ENCODE data around the gene HTR3E.
"Not testable (repeated sequence)": the region's sequence is repeated elsewhere in the genome, so short reads cannot be mapped to it uniquely, and the experiment has no call there.

Gene HTR3E

DNA sequence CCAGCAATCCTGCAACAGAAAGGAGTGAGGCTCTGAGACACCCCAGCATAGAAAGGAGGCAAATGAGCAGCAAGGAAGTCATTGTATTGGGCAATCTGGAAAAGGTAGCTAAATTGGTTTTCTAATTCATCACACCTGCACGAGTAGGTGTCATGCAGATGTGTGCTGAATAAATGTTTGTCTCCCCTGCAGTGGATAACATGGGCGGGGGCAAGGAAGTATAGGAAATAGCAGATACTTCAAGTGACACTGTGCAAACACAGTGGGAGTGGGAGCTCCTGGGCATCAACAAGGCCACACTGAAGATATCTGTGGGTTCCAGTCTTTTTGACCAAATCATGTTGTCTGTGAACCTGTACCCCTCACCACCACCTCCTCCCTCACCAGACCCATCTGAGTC, 14.4 kb upstream of the HTR3E start:
- no peak overlapping the region for H3K27ac Mint-ChIP-seq
- H3K36me3 Mint-ChIP-seq: no peaks in the 10 kb centered on the region
- no peak for ATAC-seq
- no peak overlapping the region for H3K4me3 Mint-ChIP-seq
- H3K4me1 Mint-ChIP-seq: peaks cover 6% of the 10 kb centered on the region
- peaks cover 9% of the 10 kb centered on the region for H3K9me3 Mint-ChIP-seq
- DNase-seq (ENCODE audit: low spot score in 2 of 2): no peak

DNA sequence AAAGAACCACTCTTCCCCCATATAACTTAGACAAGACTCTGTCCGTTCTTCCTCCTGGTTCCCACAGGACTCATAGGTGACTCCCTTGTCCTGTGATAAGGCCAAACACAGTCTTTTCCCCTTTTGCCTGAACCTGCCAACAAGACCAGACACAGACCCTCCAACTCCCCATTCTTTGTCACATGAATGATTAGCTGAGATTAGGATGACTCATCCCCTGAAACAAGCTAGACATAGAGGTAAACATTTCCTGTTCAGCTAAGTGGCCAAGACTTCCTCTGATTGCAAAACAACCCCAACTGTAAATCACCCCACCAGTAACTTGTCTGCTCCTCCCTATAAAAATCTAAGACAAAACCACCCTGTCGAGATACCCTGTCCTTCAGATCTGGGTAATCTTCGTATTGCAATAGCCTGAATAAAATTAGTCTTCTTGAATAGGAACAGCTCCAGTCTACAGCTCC, 11.4 kb upstream of the HTR3E start:
- Mint-ChIP-seq H3K4me1 (peaks cover 6% of the 10 kb centered on the region), H3K9me3 (peaks cover 9% of the 10 kb centered on the region), H3K36me3 (no peaks in the 10 kb centered on the region), H3K27ac (no peak overlapping the region), H3K4me3 (no peak overlapping the region)
- DNase-seq (ENCODE audit: low spot score in 2 of 2): no peak
- no peak for ATAC-seq

DNA sequence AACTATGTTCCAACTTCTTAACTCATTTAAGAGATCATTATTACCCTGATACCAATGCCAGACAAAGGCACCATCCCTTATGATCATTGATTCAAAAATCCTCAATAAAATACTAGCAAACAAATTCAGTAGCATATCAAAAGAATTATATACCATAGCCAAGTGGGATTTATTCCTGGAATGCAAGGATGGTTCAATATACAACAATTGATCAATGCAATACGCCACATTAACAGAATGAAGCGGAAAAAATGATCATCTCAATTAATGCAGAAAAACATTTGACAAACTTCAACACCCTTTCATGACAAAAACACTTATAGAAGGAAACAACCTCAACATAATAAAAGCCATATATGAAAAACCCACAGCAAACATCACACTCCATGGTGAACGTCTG, 4.7 kb upstream of the HTR3E start:
- Mint-ChIP-seq H3K4me3 (no peak overlapping the region), H3K9me3 (peaks cover 5% of the 10 kb centered on the region), H3K27ac (no peak overlapping the region), H3K36me3 (no peaks in the 10 kb centered on the region), H3K4me1 (no peaks in the 10 kb centered on the region)
- ATAC-seq (no peak), DNase-seq (ENCODE audit: low spot score in 2 of 2) (no peak)

DNA sequence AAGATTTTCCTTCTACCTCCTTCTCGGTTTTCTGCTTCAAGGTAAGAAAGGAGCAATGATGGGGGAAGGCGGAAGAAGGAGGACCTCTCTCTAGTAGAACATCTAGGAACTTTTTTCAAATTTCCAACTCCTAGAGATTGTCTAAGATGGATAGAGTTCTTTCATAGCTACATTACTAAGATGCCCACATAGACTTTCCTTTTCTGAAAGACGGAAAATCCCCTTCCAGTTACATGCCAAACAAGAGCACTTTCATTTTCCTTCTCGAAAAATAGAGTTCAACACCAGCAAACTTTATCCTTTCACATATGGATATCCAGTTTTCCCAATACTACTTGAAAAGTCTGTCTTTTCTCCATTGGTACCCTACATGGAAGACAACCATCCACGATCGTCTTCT, 692 bp downstream of the HTR3E start:
- Mint-ChIP-seq H3K9me3 (no peaks in the 10 kb centered on the region), H3K4me1 (no peaks in the 10 kb centered on the region), H3K36me3 (no peaks in the 10 kb centered on the region), H3K27ac (no peak overlapping the region), H3K4me3 (no peak overlapping the region)
- DNase-seq (ENCODE audit: low spot score in 2 of 2) (no peak), ATAC-seq (no peak)

DNA sequence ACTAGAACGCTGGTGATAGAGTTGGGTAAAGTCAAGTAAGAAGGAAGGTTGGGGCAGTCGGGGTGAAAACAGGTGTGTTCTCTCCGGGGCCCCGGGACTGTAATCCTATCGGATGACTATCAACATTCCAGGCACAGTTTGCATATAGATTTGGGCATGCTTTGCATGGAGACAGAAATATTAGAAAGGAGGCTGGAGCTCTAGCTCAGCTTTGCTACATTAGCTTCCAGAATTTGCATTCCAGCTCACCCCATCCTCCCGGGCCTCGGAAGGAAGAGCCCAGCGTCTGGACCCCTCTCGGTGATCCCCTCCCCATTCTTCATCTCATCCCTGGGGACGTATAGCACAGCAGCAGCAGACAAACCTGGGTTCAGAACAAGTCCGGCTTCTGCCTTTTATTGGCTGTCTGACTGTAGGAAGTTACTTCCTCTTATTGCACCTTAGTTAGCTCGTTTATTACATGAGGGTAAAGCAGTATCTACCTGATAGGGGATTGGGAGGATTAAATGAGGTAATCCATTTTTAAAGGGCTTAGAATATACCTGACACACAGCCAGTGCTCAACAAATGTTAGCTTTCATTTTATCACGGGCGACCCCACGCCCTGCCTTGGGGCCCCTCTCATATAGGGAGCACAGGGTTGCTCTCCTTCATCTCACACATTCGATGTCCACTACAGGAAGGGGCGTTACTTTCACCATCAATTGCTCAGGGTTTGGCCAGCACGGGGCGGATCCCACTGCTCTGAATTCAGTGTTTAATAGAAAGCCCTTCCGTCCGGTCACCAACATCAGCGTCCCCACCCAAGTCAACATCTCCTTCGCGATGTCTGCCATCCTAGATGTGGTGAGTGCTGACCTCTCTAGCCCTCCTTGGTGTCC, 3.2 kb downstream of the HTR3E start:
- no peaks in the 10 kb centered on the region for H3K36me3 Mint-ChIP-seq
- H3K9me3 Mint-ChIP-seq: no peaks in the 10 kb centered on the region
- H3K4me3 Mint-ChIP-seq: no peak overlapping the region
- no peak for ATAC-seq
- DNase-seq (ENCODE audit: low spot score in 2 of 2): no peak
- H3K4me1 Mint-ChIP-seq: no peaks in the 10 kb centered on the region
- no peak overlapping the region for H3K27ac Mint-ChIP-seq

DNA sequence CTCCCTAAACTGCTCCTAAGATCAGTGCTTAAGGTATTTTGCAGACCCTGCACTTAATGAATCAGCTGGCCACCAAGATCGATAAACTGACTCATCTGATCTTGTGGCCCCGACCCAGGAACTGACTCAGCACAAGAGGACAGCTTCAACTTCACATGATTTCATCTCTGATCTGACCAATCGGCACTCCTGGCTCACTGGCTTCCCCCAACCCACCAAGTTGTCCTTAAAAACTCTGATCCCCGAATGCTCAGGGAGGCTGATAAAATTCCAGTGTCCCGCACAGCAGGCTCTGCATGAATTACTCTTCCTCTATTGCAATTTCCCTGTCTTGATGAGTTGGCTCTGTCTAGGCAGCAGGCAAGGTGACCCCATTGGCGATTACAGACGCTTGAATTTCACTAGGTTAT, 13.5 kb downstream of the HTR3E start:
- no peaks in the 10 kb centered on the region for H3K9me3 Mint-ChIP-seq
- no peak overlapping the region for H3K4me3 Mint-ChIP-seq
- peaks cover 5% of the 10 kb centered on the region for H3K4me1 Mint-ChIP-seq
- no peaks in the 10 kb centered on the region for H3K36me3 Mint-ChIP-seq
- ATAC-seq (peak; percentile 51), DNase-seq (ENCODE audit: low spot score in 2 of 2) (no peak)
- H3K27ac Mint-ChIP-seq: no peak overlapping the region

DNA sequence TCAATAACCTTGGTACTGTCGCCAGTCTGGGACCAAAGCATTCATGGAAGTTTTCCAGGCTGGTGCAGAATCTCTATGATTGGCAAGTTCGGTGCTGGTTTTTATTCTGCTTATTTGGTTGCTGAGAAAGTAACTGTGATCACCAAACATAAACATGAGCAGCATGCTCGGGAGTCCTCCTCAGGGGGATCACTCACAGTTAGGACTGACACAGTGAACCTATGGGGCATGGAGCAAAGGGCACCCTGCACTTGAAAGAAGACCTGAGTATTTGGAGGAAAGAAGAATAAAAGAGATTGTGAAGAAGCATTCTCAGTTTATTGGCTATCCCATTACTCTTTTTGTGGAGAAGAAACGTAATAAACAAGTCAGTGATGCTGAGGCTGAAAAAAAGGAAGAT, 19.2 kb downstream of the HTR3E start:
- DNase-seq (ENCODE audit: low spot score in 2 of 2): no peak
- H3K9me3 Mint-ChIP-seq: no peaks in the 10 kb centered on the region
- no peak overlapping the region for H3K4me3 Mint-ChIP-seq
- H3K36me3 Mint-ChIP-seq: no peaks in the 10 kb centered on the region
- H3K27ac Mint-ChIP-seq: no peak overlapping the region
- no peak for ATAC-seq
- no peaks in the 10 kb centered on the region for H3K4me1 Mint-ChIP-seq

DNA sequence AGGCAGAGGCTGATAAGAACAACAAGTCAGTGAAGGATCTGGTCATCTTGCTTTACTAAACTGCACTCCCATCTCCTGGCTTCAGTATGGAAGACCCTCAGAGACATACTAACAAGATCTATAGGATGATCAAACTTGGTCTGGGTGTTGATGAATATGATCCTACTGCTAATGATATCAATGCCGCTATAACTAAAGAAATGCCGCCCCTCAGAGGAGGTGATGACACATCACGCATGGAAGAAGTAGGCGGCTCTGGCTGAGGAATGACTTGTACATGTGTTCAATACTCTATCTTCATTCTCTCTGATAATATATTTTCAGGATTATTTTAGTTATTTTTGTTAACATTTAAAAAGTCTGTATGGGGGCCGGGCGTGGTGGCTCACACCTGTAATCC, 20.8 kb downstream of the HTR3E start:
- Mint-ChIP-seq H3K4me1 (no peaks in the 10 kb centered on the region), H3K4me3 (no peak overlapping the region), H3K9me3 (no peaks in the 10 kb centered on the region), H3K36me3 (no peaks in the 10 kb centered on the region), H3K27ac (no peak overlapping the region)
- DNase-seq (ENCODE audit: low spot score in 2 of 2): no peak
- ATAC-seq: no peak

DNA sequence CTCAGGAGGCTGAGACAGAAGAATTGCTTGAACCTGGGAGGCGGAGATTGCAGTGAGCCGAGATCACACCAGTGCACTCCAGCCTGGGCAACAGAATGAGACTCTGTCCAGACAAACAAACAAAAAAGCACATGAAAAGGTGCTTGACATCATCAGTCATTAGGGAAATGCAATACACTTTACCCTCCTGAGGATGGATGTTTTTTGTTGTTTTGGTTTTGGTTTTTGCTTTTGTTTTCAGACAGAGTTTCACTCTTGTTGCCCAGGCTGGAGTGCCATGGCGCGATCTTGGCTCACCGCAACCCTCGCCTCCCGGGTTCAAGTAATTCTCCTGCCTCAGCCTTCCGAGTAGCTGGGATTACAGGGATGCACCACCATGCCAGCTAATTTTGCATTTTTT, 24.2 kb downstream of the HTR3E start:
- not testable (repeated sequence) for DNase-seq (ENCODE audit: low spot score in 2 of 2); H3K4me3 Mint-ChIP-seq; H3K36me3 Mint-ChIP-seq; H3K4me1 Mint-ChIP-seq; ATAC-seq; H3K9me3 Mint-ChIP-seq; H3K27ac Mint-ChIP-seq

DNA sequence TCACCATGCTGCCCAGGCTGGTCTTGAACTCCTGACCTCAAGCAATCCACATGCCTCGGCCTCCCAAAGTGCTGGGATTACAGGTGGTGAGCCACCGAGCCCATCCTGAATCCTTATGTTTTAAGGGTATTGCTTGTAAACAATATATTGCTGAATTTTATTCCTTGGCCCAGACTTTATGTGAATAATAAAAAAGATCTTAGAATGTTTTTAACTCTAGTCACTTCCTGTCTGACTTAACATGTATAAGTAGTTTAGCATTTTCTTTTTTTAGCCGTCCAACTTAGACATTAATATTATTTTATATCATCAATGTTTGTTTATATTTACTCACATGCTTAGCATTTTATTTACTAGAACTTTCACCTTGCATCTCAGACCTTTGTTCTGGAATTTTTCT, 29.1 kb downstream of the HTR3E start:
- Mint-ChIP-seq H3K4me1 (no peaks in the 10 kb centered on the region), H3K27ac (no peak overlapping the region), H3K4me3 (no peak overlapping the region), H3K9me3 (no peaks in the 10 kb centered on the region), H3K36me3 (no peaks in the 10 kb centered on the region)
- ATAC-seq (no peak), DNase-seq (ENCODE audit: low spot score in 2 of 2) (no peak)

DNA sequence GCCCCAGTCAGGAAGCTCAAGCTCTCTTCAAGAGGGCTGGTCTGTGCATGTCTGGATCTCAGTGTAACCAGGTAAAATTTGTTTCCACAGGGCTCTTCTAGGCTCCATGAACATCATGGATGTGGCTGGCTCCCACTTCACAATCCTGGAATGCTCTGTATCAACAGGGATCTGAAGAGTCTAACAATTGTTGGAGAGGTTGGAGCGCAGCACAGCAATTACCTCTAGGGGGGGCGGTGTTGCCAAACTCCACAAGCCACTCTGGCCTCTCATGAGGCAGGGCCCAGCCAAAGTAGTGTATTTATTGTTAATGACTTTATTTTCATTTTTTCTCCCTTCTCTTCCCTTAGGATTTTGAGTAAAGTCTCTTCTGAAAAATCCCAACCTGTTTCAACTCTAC, 32.1 kb downstream of the HTR3E start:
- Mint-ChIP-seq H3K36me3 (no peaks in the 10 kb centered on the region), H3K4me3 (no peak overlapping the region), H3K9me3 (no peaks in the 10 kb centered on the region), H3K4me1 (peaks cover 7% of the 10 kb centered on the region), H3K27ac (no peak overlapping the region)
- DNase-seq (ENCODE audit: low spot score in 2 of 2) (no peak), ATAC-seq (peak; percentile 45)

DNA sequence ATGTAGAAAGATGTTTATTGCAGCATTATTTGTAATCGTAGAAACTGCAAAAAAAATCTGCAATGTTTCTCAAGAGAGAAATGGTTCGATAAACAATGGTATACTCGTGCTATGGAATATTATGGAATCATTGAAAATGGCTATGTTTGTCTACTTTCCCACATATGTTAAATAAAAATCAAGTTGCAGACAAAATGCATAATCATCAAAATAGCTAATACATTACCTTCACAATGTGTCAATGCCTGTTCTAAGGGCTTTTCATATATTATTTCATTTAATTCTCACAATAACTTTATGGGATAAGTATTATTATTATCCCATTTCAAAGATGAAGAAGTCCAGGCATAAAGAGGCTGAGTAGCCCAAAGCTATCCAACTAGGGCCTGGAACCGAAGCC, 36.1 kb downstream of the HTR3E start:
- no peak overlapping the region for H3K27ac Mint-ChIP-seq
- peaks cover 21% of the 10 kb centered on the region for H3K36me3 Mint-ChIP-seq
- H3K4me1 Mint-ChIP-seq: peaks cover 38% of the 10 kb centered on the region
- H3K9me3 Mint-ChIP-seq: no peaks in the 10 kb centered on the region
- H3K4me3 Mint-ChIP-seq: peak overlapping the region; percentile 97
- DNase-seq (ENCODE audit: low spot score in 2 of 2) (no peak), ATAC-seq (no peak)

DNA sequence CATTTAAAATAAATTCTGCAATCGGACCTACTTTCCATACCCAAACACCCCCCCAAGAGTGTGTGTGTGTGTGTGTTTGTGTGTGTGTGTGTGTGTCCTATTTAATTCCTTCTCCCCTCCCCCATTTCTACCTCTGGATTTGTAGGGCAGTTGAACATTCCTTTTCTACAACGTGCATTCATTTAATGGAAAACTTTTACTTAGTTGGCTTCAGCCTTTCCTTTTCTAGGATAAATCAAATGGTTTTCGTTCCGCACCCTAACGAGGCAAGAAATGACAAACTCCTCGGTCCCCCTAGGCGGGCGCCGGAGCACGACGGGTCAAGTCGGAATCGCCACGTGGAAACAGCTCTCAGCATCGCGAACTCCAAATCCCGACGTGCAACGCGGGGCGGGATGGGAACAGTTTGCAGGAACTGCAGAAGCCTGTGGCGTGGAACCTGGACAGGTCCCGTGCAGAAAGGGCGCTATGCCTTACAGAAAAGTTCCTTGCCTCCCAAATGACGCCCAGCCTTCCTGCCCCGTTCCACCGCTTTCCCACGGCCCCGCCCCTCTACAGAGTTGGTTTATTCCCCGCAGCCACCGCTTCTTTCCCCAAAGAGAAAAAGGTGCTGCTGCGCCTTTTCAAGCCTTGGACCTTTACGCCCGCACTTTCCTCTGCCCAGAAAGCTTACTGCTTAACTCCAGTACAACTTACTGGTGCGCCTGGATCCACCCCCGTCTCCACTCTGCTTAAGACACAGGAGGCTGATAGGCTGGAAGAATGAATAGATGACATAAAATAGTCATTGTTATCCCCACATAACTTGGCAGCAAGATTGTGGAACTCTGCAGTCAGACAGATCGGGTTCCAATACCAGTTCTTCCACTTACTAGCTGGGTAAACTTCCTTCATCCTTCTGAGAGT, 37.2 kb downstream of the HTR3E start:
- Mint-ChIP-seq H3K9me3 (no peaks in the 10 kb centered on the region), H3K4me3 (peak overlapping the region; percentile 97), H3K4me1 (peaks cover 40% of the 10 kb centered on the region), H3K27ac (peak overlapping the region; percentile 94), H3K36me3 (peaks cover 33% of the 10 kb centered on the region)
- ATAC-seq (peak; percentile 23), DNase-seq (ENCODE audit: low spot score in 2 of 2) (peak; percentile 18 to 66)

DNA sequence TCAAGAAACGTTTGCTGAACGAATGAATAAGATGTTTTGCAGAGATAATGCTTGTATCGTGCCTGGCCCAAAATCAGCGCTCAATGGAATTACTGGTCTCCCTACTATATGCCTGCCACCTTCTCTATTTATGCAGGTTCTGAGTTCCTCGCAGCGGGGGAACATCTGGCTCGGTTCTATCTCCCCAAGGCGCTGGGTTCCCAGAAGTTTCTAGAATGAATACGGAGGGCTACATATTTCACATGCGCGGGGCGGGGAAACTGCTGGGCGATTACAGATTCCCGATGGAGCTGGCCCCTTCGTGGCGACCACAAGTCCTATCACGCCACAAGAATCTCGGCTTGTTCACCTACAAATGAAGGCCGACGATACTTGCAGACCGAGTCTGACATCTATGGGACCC, 37.9 kb downstream of the HTR3E start:
- peak overlapping the region; percentile 97 for H3K4me3 Mint-ChIP-seq
- H3K9me3 Mint-ChIP-seq: no peaks in the 10 kb centered on the region
- peak overlapping the region; percentile 94 for H3K27ac Mint-ChIP-seq
- peaks cover 39% of the 10 kb centered on the region for H3K36me3 Mint-ChIP-seq
- no peak for DNase-seq (ENCODE audit: low spot score in 2 of 2)
- peak; percentile 55 for ATAC-seq
- H3K4me1 Mint-ChIP-seq: peaks cover 40% of the 10 kb centered on the region

DNA sequence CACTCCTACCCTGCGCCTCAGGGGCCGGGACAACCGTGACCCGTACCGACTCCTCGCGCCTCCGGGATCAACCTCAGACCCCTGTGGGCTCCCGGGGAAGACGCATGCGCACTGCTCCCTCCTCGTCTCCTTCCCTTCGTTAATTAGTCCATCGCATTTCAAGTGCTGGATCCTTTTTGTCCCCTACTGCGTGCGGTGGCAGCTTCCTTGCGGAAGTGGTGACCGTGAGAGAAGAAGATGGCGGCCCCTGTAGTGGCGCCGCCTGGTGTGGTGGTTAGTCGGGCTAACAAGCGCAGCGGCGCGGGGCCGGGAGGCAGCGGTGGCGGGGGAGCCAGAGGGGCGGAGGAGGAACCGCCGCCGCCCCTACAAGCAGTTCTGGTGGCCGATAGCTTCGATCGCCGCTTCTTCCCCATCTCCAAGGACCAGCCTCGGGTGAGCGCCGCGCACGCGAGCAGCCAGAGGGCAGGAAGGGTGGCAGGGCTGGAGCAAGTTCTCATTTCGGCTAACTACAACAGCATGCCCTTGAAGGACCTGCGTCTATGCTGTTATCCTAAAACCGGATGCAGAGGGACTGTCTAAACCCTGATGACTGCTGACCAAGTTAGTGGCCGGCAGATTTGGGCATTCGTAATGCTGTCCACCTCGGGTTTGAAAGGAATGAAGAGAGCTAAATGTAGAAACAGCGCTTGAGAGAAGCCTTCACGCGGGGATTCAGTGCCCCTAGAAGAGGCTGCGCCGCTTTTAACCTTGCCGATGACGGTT, 38.5 kb downstream of the HTR3E start, which contains the start of gene EIF2B5:
EIF2B5 (plus strand) TSS at position 210 of the 762 bp plus-strand sequence; CDS start at position 238, 28 bp downstream.
- H3K4me3 Mint-ChIP-seq: peak within 1 kb of the TSS; percentile 97

More for the DNA sequence above, 38.5 kb downstream of the HTR3E start, which contains the start of gene EIF2B5:
- Mint-ChIP-seq H3K9me3 (no peaks in the 10 kb centered on the region), H3K4me1 (peaks cover 40% of the 10 kb centered on the region), H3K36me3 (peaks cover 45% of the 10 kb centered on the region), H3K27ac (peak within 1 kb of the TSS; percentile 94)
- DNase-seq (ENCODE audit: low spot score in 2 of 2) (peak; percentile 67 to 93), ATAC-seq (peak; percentile 93)
